ENCODE data around the gene CHIC1.

CHIC1 gene

DNA sequence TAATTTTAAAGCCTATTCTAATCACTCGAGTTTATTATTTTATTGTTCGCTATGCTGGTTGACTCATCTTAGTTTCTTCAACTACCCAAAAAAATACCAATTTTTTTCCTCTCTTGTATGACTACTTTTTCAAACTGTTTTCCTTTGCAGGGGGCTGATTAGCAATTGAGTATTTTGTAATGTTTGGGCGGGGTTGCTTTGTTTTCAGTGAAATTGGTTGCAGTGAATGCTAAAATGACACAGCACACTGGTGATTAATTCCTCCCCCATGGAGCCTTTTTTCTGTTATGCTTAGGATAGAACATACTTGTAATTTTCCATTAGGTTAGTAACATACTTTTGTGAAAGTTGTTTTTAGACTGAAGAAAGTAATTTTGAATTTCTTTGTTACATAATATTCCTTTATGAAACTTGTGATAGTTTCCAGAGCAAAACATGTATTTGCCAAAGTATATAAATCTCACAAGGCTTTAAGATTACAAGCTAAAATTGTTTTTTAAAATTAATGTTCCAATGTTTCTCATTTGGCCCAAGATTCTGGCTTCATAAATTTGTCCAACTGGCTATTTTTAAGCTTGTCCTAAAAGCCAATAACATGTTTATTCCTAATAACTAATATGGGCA lies 120.4 kb downstream of the CHIC1 start:
- no peak for TF ChIP-seq ZNF548 (tag by site-specific recombination; IDR thresholded peaks at IDR 0.05)
- TF ChIP-seq ZNF707 (tag by site-specific recombination; IDR thresholded peaks at IDR 0.05): no peak
- no peak for TF ChIP-seq ZNF37A (tag by site-specific recombination; IDR thresholded peaks at IDR 0.05)
- TF ChIP-seq, protein P1, sequence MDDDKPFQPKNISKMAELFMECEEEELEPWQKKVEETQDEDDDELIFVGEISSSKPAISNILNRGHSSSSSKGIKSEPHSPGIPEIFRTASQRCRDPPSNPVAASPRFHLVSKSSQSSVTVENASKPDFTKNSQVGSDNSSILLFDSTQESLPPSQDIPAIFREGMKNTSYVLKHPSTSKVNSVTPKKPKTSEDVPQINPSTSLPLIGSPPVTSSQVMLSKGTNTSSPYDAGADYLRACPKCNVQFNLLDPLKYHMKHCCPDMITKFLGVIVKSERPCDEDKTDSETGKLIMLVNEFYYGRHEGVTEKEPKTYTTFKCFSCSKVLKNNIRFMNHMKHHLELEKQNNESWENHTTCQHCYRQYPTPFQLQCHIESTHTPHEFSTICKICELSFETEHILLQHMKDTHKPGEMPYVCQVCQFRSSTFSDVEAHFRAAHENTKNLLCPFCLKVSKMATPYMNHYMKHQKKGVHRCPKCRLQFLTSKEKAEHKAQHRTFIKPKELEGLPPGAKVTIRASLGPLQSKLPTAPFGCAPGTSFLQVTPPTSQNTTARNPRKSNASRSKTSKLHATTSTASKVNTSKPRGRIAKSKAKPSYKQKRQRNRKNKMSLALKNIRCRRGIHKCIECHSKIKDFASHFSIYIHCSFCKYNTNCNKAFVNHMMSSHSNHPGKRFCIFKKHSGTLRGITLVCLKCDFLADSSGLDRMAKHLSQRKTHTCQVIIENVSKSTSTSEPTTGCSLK (tag by site-specific recombination; IDR thresholded peaks at IDR 0.05): no peak
- no peak for TF ChIP-seq OVOL3 (tag by site-specific recombination; IDR thresholded peaks at IDR 0.05)
- TF ChIP-seq, protein P2, sequence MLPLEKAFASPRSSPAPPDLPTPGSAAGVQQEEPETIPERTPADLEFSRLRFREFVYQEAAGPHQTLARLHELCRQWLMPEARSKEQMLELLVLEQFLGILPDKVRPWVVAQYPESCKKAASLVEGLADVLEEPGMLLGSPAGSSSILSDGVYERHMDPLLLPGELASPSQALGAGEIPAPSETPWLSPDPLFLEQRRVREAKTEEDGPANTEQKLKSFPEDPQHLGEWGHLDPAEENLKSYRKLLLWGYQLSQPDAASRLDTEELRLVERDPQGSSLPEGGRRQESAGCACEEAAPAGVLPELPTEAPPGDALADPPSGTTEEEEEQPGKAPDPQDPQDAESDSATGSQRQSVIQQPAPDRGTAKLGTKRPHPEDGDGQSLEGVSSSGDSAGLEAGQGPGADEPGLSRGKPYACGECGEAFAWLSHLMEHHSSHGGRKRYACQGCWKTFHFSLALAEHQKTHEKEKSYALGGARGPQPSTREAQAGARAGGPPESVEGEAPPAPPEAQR (tag by site-specific recombination; IDR thresholded peaks at IDR 0.05): no peak
- TF ChIP-seq HOXD13 (CRISPR knock-in tag; IDR thresholded peaks at IDR 0.05; ENCODE audit: borderline replicate concordance): no peak
- no peak for TF ChIP-seq ZNF394 (tag by site-specific recombination; IDR thresholded peaks at IDR 0.05; ENCODE audit: borderline replicate concordance)
- TF ChIP-seq ZEB2 (tag by site-specific recombination; IDR thresholded peaks at IDR 0.05): no peak
- no peak for TF ChIP-seq ZNF621 (tag by site-specific recombination; IDR thresholded peaks at IDR 0.05)
- TF ChIP-seq, protein P3, sequence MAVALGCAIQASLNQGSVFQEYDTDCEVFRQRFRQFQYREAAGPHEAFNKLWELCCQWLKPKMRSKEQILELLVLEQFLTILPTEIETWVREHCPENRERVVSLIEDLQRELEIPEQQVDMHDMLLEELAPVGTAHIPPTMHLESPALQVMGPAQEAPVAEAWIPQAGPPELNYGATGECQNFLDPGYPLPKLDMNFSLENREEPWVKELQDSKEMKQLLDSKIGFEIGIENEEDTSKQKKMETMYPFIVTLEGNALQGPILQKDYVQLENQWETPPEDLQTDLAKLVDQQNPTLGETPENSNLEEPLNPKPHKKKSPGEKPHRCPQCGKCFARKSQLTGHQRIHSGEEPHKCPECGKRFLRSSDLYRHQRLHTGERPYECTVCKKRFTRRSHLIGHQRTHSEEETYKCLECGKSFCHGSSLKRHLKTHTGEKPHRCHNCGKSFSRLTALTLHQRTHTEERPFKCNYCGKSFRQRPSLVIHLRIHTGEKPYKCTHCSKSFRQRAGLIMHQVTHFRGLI (tag by site-specific recombination; IDR thresholded peaks at IDR 0.05): no peak
- TF ChIP-seq ZNF184 (tag by site-specific recombination; IDR thresholded peaks at IDR 0.05): no peak
- TF ChIP-seq ZNF433 (tag by site-specific recombination; IDR thresholded peaks at IDR 0.05; ENCODE audit: low read depth): no peak
- no peak for TF ChIP-seq PRDM1 (tag by site-specific recombination; IDR thresholded peaks at IDR 0.05)
- no peak for TF ChIP-seq ZNF791 (tag by site-specific recombination; IDR thresholded peaks at IDR 0.05)
- TF ChIP-seq, protein P4, sequence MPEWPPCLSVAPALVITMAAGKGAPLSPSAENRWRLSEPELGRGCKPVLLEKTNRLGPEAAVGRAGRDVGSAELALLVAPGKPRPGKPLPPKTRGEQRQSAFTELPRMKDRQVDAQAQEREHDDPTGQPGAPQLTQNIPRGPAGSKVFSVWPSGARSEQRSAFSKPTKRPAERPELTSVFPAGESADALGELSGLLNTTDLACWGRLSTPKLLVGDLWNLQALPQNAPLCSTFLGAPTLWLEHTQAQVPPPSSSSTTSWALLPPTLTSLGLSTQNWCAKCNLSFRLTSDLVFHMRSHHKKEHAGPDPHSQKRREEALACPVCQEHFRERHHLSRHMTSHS (tag by site-specific recombination; IDR thresholded peaks at IDR 0.05): no peak
- TF ChIP-seq ZBTB8A (tag by site-specific recombination; IDR thresholded peaks at IDR 0.05): no peak
- no peak for TF ChIP-seq GLIS1 (tag by site-specific recombination; IDR thresholded peaks at IDR 0.05)
- TF ChIP-seq RBAK (tag by site-specific recombination; IDR thresholded peaks at IDR 0.05): no peak
- TF ChIP-seq, protein P5, sequence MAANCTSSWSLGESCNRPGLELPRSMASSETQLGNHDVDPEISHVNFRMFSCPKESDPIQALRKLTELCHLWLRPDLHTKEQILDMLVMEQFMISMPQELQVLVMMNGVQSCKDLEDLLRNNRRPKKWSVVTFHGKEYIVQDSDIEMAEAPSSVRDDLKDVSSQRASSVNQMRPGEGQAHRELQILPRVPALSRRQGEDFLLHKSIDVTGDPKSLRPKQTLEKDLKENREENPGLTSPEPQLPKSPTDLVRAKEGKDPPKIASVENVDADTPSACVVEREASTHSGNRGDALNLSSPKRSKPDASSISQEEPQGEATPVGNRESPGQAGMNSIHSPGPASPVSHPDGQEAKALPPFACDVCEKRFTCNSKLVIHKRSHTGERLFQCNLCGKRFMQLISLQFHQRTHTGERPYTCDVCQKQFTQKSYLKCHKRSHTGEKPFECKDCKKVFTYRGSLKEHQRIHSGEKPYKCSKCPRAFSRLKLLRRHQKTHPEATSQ (tag by site-specific recombination; IDR thresholded peaks at IDR 0.05): no peak
- Histone ChIP-seq H3K4me1 (ENCODE audit: control insufficient read depth, insufficient read depth, low read length) (no peaks in the 10 kb centered on the region), H3K36me3 (ENCODE audit: control insufficient read depth in 2 of 2, insufficient read depth in 1 of 2, low read length in 2 of 2) (no peaks in the 10 kb centered on the region; a peak in 1 of 3 replicates), H3K4me3 (ENCODE audit: low read depth, low read length) (no peak overlapping the region), H3K9me3 (ENCODE audit: control insufficient read depth, insufficient read depth, low read depth, low read length) (no peaks in the 10 kb centered on the region), H3K27ac (ENCODE audit: extremely low read depth, low read depth, low read length) (no peak overlapping the region)
- ChIA-PET POLR2A (no interaction called here), CTCF (no interaction called here)

Measured in HEK293 (cell line).